Suppressor macrophage (primary cell): ENCODE results near the gene BCAP29.
"Not testable (repeated sequence)": the region's sequence is repeated elsewhere in the genome, so short reads cannot be mapped to it uniquely, and the experiment has no call there.

Experiments
- DNase-seq, 4 experiments: peaks; one replicate each; pipeline ENCODE4 v3.0.0-alpha.2; 2020 to 2022

Gene BCAP29

DNA sequence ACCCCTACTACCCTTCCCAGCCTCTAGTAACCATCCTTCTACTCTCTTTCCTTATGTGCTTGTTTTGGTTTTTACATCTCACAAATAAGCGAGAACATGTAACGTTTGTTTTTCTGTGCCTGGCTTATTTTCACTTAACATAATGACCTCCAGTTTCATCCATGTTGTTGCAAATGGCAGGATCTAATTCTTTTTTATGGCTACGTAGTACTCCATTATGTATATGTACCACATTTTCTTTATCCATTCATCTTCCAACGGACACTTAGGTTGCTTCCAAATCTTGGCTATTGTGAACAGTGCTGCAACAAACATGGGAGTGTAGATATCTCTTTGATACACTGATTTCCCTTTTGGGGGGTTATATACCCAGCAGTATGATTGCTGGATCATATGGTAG, 47.0 kb downstream of the BCAP29 start:
- DNase-seq = no peak

- DNase-seq = peak; percentile 40 to 65 (median 56)
Observed at GRCh38 chr7:107628461-107629064, 48.5 kb downstream of the BCAP29 start.

DNA sequence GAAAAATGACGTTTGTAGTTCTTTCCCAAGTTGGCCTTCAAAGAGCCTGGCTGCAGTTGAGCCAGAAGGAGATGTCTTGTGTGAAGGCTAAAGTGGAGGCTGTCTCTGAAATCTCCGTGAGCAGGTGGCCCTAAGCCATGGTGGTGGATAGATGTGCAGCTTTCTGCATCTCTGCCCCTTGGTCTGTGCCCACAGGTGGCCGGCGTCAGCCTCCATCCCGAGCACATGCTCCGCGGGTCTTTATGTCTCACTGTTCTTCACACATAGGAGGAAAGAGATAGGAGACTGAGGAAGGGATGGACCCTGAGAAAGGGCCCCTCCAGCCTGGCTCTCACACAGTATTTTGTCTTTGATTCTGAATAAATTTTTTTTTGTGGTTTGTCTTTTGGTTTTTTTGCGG, 50.3 kb downstream of the BCAP29 start:
- no peak for DNase-seq

DNA sequence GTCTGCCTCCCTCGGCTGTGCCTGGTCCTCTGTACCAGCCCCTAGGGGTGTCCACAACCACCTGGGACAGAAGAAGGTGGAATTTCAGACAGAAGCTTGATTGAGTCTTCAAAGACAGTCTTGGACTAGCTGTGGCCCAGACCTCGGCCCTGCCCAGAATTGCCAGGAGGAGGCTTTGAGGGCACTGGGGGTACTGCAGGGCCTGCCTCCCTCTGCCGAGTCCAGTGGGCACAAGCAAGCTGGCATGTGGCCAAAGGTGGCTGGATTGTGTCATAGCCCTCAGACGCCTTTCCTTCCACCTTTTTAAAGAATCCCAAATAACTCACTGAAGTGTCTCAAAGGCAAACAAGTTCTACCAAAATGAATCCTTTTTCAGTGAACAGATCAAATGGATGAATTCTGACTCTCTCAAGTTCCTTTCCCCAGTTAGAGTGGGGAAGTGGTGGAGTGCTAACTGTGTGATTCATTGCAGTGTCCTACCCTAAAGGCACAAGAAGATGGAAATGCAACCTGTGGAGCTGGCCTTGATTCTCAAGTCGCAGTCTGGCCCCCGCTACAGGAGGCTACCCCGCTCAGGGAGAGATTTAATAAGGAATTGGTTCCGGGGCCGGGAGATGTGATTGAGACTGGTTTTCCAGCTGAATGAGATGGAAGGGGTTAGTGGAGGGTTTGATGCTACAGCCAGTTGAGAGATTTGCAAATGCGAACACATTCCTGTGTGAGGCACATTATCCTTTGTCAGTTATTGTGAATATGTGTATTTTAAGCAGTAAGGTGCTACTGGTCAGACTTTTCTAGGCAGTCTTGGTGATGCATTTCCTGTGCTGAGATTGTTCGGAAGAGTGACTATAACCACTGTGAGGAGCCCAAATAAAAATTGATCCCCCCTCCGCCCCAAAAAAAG, 51.8 kb downstream of the BCAP29 start:
- DNase-seq = peak in 2 of 4 experiments; percentile 10 to 12

- no peak for DNase-seq
Observed at GRCh38 chr7:107632492-107632865, 52.4 kb downstream of the BCAP29 start.

GRCh38 chr7:107638594-107638993, 58.5 kb downstream of the BCAP29 start:
- peak in 2 of 4 experiments; percentile 35 to 47 for DNase-seq

GRCh38 chr7:107639070-107639469, 59.0 kb downstream of the BCAP29 start:
- DNase-seq = not testable (repeated sequence)

- no peak for DNase-seq
Observed at GRCh38 chr7:107641676-107642075, 61.6 kb downstream of the BCAP29 start.

GRCh38 chr7:107642501-107642900, 62.5 kb downstream of the BCAP29 start:
- DNase-seq = no peak

DNA sequence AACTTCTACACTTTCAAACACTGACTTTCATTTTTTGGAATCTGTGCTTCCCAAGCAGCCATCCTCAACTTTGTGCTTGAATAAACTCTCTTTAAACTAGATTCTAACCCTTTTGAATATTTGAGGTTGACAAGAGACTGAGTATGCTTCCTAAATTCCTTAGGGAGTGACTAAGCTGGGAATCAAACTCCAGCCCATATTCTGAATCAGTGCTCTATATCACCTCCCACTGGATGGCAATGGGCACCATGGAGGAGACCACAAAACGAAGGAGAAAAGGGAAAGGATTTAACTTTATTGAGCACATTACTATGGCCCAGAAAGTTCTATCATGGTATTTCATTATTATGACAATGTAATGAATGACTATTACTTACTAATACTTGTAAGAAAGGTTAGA, 63.4 kb downstream of the BCAP29 start:
- DNase-seq = no peak

DNA sequence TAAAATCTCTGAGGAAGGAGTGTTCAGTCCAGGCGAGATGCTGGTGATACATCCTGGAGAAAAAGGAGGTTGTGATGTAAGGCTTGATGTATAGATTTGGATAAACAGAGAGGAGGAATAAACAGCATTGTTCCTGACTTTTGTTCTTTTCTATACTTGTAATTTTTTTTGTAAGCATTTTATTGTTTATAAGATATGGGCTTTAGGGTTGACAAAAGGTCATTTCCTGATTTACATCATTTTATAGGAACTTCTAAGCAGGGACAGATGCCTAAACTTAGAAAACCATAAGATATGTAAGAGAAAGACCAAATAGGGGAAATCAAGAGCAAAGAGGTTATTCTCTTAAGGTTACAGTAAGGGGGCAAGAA, 63.9 kb downstream of the BCAP29 start:
- peak in 1 of 4 experiments; percentile 15 for DNase-seq

GRCh38 chr7:107644309-107644974, 64.4 kb downstream of the BCAP29 start:
- no peak for DNase-seq

DNA sequence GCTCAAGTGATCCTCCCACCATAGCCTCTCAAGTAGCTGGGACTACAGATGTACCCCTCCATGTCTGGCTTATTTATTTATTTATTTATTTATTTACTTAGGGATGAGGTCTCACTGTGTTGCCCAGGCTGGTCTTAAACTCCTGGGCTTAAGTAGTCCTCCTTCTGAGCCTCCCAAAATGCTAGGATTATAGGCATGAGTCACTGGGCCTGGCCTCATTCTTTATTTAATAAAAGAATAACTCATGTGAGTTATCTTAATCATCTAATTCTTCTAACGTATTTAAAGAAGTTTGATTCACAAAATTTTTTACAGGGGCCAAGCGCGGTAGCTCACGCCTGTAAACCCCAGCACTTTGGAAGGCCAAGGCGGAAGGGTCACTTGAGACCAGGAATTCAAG, 72.6 kb downstream of the BCAP29 start:
- no peak for DNase-seq

GRCh38 chr7:107658467-107658866, 78.4 kb downstream of the BCAP29 start:
- DNase-seq = no peak

- DNase-seq = peak in 1 of 4 experiments; percentile 23
Observed at GRCh38 chr7:107659666-107660065, 79.6 kb downstream of the BCAP29 start.

DNA sequence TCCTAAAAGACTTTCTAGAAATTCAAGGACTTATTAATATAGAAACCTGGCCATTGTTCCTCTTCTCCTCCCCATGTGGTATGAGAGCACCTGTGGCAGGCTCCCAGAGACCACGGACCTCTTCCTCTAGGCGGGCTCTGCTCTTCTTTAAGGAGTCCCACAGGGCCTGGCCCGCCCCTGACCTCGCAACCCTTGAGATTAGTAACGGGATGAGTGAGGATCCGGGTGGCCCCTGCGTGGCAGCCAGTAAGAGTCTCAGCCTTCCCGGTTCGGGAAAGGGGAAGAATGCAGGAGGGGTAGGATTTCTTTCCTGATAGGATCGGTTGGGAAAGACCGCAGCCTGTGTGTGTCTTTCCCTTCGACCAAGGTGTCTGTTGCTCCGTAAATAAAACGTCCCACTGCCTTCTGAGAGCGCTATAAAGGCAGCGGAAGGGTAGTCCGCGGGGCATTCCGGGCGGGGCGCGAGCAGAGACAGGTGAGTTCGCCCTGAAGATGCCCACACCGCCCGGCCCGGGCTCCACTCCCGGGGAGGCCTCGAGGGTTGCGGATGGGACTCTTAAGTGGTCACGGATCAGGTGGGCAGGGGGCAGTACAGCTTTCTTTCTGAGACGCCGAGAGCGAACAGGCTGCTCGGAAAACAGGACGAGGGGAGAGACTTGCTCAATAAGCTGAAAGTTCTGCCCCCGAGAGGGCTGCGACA, 80.5 kb downstream of the BCAP29 start, which contains the start of gene SLC26A4:
TSS of gene SLC26A4 (plus strand) at position 448 of the 700 bp plus-strand sequence. CDS start 814 bp downstream, outside the sequence.
- DNase-seq = peak in 2 of 4 experiments; percentile 2 to 5

- peak in 3 of 4 experiments; percentile 27 to 49 (median 34) for DNase-seq
Observed at GRCh38 chr7:107661081-107661864, 81.2 kb downstream of the BCAP29 start.

- DNase-seq = no peak
Observed at GRCh38 chr7:107661865-107662379, 81.9 kb downstream of the BCAP29 start.

DNA sequence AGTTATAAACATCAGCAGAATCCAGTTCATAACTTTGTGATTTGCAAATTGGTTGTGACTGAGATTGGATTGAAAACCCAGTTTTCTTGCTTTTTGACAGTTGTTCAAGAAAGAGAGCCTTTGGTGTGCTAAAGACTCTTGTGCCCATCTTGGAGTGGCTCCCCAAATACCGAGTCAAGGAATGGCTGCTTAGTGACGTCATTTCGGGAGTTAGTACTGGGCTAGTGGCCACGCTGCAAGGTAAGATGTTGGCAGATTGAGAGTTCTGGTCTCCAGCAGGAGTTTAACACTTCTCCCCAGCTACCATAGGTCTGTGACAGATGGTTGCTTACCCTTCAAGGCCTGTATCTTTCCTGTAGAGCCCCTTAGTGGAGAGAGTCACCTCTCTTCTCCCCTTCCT, 83.2 kb downstream of the BCAP29 start:
- no peak for DNase-seq

GRCh38 chr7:107666790-107667189, 86.7 kb downstream of the BCAP29 start:
- DNase-seq = no peak

DNA sequence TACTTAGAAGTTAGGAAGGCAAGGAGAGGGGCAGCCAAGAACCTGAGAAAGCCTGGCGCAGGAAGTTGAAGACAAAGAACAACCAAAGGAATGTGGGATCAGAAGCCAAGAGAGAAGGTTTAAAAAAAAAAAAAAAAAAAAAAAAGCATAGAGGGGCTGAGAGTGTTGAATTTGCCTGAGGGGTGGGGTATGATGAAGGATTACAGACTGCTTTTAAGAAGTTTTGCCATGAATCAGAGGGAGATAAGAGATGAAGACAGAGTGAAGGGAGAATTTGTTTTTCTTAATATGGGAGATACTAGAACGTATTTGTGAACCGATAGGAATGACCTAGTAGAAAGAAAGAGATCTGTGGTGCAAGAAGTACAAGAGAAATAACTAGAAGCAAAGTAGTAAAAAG, 87.3 kb downstream of the BCAP29 start:
- DNase-seq = no peak

GRCh38 chr7:107668296-107668695, 88.2 kb downstream of the BCAP29 start:
- no peak for DNase-seq
